HG02798 (cell line): Measurements from ENCODE around the gene FAM200A.
A peak's percentile ranks its signal among the peaks of the same experiment; 100 is the strongest.
"Not testable (repeated sequence)": the region's sequence is repeated elsewhere in the genome, so short reads cannot be mapped to it uniquely, and the experiment has no call there.

Experiments
- ATAC-seq: cut with Tn5 transposase; IDR thresholded peaks from one replicate; pipeline ENCODE4 v1.9.1; 2021; ENCODE audit warnings: mild to moderate bottlenecking; ENCODE audit not compliant: unreplicated experiment, poor library complexity

FAM200A gene

GRCh38 chr7:99551767-99552463 is at the start of gene FAM200A:
TSS of gene FAM200A (minus strand) at chr7:99552114. CDS start at chr7:99548407, 3,707 bp downstream.
- peak; percentile 98 for ATAC-seq

- ATAC-seq, result no peak
Observed at GRCh38 chr7:99599836-99600235, 47.9 kb upstream of the FAM200A start.

- no peak for ATAC-seq
Observed at GRCh38 chr7:99597762-99598501, 46.0 kb upstream of the FAM200A start, which contains the start of gene TMEM225B. TSS of gene TMEM225B (plus strand) at chr7:99598267. CDS start at chr7:99604389, 6,122 bp downstream.

- ATAC-seq, result no peak
Observed at GRCh38 chr7:99596408-99596955, 44.6 kb upstream of the FAM200A start.

GRCh38 chr7:99594948-99595745 is 43.2 kb upstream of the FAM200A start:
- no peak for ATAC-seq

- no peak for ATAC-seq
Observed at GRCh38 chr7:99588868-99589267, 37.0 kb upstream of the FAM200A start.

GRCh38 chr7:99580778-99581332 is 28.9 kb upstream of the FAM200A start:
- not testable (repeated sequence) for ATAC-seq

- ATAC-seq, result no peak
Observed at GRCh38 chr7:99579956-99580777, 28.3 kb upstream of the FAM200A start.

GRCh38 chr7:99579281-99579955 is 27.5 kb upstream of the FAM200A start:
- no peak for ATAC-seq

GRCh38 chr7:99576251-99576650 is 24.3 kb upstream of the FAM200A start:
- no peak for ATAC-seq

GRCh38 chr7:99573257-99573656 is 21.3 kb upstream of the FAM200A start:
- ATAC-seq, result no peak

GRCh38 chr7:99571768-99572167 is 19.9 kb upstream of the FAM200A start:
- no peak for ATAC-seq

GRCh38 chr7:99568770-99569169 is 16.9 kb upstream of the FAM200A start:
- not testable (repeated sequence) for ATAC-seq

- ATAC-seq, result no peak
Observed at GRCh38 chr7:99563650-99564049, 11.7 kb upstream of the FAM200A start.

- no peak for ATAC-seq
Observed at GRCh38 chr7:99562832-99563231, 10.9 kb upstream of the FAM200A start.

GRCh38 chr7:99562114-99562784 is 10.3 kb upstream of the FAM200A start:
- no peak for ATAC-seq

GRCh38 chr7:99561737-99562051 is 9.8 kb upstream of the FAM200A start:
- no peak for ATAC-seq
